ENCODE results near the gene DGCR2.

- TF ChIP-seq CTCF (conservative IDR thresholded peaks at IDR 0.05) = no peak
- no peak for TF ChIP-seq ZFX (IDR thresholded peaks at IDR 0.05)
These were observed 27.1 kb upstream of the DGCR2 start for GRCh38 chr22:19149047-19149883.

All from C4-2B (cell line).